ENCODE measurements around the gene GIT2.

- TF ChIP-seq MAX (IDR thresholded peaks at IDR 0.05) (no peak), ZNF274 (CRISPR knock-in tag; IDR thresholded peaks at IDR 0.05) (no peak), NFRKB (IDR thresholded peaks at IDR 0.05) (no peak), ZNF530 (CRISPR knock-in tag; IDR thresholded peaks at IDR 0.05; ENCODE audit: low read depth) (no peak), ZFP1 (CRISPR knock-in tag; IDR thresholded peaks at IDR 0.05) (no peak), CTCF (CRISPR knock-in tag; IDR thresholded peaks at IDR 0.05) (no peak), ATF3 (CRISPR knock-in tag; IDR thresholded peaks at IDR 0.05) (no peak), MLLT10 (CRISPR knock-in tag; IDR thresholded peaks at IDR 0.05) (no peak), FOSL1 (CRISPR knock-in tag; IDR thresholded peaks at IDR 0.05; ENCODE audit: borderline replicate concordance) (no peak)
- TF ChIP-seq, protein P1, sequence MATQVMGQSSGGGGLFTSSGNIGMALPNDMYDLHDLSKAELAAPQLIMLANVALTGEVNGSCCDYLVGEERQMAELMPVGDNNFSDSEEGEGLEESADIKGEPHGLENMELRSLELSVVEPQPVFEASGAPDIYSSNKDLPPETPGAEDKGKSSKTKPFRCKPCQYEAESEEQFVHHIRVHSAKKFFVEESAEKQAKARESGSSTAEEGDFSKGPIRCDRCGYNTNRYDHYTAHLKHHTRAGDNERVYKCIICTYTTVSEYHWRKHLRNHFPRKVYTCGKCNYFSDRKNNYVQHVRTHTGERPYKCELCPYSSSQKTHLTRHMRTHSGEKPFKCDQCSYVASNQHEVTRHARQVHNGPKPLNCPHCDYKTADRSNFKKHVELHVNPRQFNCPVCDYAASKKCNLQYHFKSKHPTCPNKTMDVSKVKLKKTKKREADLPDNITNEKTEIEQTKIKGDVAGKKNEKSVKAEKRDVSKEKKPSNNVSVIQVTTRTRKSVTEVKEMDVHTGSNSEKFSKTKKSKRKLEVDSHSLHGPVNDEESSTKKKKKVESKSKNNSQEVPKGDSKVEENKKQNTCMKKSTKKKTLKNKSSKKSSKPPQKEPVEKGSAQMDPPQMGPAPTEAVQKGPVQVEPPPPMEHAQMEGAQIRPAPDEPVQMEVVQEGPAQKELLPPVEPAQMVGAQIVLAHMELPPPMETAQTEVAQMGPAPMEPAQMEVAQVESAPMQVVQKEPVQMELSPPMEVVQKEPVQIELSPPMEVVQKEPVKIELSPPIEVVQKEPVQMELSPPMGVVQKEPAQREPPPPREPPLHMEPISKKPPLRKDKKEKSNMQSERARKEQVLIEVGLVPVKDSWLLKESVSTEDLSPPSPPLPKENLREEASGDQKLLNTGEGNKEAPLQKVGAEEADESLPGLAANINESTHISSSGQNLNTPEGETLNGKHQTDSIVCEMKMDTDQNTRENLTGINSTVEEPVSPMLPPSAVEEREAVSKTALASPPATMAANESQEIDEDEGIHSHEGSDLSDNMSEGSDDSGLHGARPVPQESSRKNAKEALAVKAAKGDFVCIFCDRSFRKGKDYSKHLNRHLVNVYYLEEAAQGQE (IDR thresholded peaks at IDR 0.05; ENCODE audit: borderline replicate concordance in 1 of 2, low read depth in 1 of 2, low read length in 2 of 2): no peak
Measured at GRCh38 chr12:109923038-109923437, 73.1 kb downstream of the GIT2 start.

All from HepG2 (cell line).